Brain pericyte (primary cell): ENCODE data around the gene PALLD.
"Not testable (repeated sequence)": the region's sequence is repeated elsewhere in the genome, so short reads cannot be mapped to it uniquely, and the experiment has no call there.

ENCODE experiments used
- DNase-seq: peaks from one replicate; pipeline ENCODE4 v3.0.0-alpha.2; 2012; ENCODE audit warnings: low read depth, low spot score

Gene PALLD

DNA sequence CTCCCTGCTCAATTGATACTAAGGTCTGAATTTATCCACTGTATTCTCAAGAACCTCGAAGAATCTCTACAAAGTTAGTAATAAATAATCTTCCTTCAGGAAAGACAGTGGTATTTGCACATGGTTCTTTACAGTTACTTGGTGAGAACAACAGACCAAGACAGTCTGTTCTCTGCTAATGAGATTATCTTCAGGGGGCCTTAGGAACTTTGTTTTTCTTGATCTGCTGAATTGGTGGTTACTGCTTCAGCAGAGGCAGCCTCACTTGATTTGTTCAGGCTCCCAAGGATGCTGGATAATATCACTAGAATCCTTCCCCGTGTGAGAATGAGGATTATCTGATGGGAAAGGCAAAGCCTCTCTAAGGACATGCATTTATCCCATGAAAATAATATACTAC, 448.4 kb downstream of the PALLD start:
- no peak for DNase-seq

DNA sequence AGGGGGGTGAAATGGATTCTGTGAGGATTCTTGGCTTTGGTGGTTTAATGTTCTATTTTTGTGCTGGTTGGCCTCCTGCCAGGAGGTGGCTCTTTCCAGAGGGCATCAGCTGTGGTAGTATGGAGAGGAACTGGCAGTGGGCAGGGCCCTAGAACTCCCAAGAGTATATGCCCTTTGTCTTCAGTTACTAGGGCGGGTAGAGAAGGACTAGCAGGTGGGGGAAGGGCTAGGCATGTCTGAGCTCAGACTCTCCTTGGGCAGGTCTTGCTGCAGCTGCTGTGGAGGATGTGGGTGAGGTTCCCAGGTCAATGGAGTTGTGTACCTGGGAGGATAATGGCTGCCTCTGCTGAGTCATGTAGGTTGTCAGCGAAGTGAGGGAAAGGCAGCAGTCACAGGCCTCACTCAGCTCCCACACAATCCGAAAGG, 456.0 kb downstream of the PALLD start:
- not testable (repeated sequence) for DNase-seq

DNA sequence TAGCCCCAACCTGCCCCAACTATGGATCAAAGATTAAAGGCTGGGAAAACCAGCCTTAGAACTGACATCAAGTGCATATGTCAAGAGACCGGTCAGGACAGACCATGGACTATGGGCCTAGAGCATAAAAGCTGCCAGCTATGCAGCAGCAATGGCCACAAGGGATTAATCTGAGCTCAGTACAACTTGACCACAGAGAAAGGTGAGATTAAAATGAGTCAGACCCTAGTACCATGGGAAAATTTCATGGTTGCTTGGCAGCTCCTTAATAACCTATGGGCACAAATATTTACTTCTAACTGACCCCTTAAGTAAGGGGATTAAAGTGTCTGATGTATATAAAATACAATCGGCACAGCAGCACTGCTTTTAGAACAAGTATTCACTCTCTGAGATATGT, 458.8 kb downstream of the PALLD start:
- DNase-seq = no peak

DNA sequence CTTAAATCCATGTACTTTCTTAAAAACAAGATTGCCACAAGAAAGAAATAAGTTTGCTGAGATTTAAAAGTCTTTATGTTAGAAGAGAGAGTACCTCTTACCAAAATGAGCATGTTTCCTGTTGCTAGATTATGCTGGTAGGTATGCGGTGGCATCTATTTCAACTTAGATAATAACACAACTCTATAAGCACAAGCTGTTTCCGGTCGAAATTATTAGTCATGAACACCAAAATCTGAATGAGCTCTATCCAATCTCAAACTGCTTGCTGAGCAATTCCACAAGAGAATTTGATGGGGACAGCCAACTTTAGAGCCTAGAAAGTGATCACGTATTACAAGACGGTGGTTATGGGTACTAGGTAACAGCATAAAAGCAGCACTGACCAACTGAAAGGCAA, 463.9 kb downstream of the PALLD start:
- no peak for DNase-seq

DNA sequence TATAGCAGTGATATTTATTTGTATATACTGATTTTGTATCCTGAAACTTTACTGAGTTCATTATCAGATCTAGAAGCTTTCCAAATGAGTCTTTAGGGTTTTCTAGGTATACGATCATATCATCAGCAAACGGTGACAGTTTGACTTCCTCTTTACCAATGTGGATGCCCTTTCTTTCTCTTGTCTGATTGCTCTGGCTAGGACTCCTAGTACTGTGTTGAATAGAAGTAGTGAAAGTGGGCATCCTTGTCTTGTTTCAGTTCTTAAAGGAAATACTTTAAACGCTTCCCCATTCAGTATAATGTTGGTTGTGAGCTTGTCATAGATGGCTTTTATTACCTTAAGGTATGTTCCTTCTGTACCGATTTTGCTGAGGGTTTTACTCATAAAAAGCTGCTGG, 475.7 kb downstream of the PALLD start:
- no peak for DNase-seq
